HG03457 (cell line): ENCODE results near the gene MIGA1.

Source experiments
- ATAC-seq: cut with Tn5 transposase; IDR thresholded peaks from one replicate; pipeline ENCODE4 v1.9.1; 2021; ENCODE audit warnings: moderate number of reproducible peaks; ENCODE audit not compliant: unreplicated experiment

The MIGA1 gene

DNA sequence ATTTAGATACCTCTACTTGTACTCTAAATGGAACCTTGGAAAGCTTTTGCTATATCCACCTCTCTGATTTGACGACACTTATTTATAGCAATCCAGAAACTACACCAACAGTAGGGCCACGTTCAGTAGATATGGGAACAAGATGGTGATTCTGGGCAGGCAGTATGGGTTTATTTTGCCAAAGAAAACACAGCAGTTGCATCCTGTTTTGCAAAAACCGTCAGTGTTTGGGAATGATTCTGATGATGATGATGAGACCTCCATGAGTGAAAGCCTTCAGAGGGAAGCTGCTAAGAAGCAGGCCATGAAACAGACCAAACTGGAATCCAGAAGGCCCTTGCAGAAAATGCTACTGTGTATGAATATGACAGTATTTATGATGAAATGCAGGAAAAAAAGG lies 67.5 kb downstream of the MIGA1 start:
- no peak for ATAC-seq

DNA sequence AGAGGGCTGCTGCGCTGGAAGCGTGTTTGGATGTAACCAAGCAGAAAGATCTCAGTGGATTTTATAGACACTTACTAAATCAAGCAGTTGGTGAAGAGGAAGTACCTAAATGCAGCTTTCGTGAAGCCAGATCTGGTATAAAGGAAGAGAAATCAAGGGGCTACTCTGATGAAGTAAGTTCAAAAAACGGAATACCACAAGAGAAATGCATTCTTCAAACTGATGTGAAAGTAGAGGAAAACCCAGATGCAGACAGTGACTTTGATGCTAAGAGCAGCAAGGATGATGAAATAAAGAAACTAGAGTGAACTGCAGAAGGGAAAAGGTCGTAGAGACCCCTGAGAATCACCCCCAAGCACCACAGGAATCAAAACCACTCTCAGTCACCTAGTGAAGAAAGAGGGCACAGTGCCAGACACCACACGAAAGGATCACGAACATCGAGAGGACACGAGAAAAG lies 68.2 kb downstream of the MIGA1 start:
- no peak for ATAC-seq

DNA sequence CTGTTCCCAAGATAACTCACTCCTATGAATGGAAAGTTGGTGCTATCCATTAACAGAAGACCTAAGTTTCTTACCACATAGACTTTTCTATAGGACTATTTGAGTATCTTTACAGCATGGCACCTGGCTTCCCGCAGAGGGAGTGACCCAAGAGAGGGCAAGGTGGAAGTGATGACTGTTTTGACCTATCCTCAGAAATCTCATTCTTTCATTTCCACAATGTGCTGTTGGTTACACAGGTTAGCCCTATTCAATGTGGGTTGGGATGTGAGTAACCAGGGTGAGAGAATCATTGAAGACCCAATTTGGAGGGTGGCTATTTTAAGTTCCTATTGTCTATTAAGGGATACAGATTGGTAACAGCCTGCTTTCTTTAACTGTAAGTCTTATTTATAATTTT lies 70.6 kb downstream of the MIGA1 start:
- no peak for ATAC-seq

DNA sequence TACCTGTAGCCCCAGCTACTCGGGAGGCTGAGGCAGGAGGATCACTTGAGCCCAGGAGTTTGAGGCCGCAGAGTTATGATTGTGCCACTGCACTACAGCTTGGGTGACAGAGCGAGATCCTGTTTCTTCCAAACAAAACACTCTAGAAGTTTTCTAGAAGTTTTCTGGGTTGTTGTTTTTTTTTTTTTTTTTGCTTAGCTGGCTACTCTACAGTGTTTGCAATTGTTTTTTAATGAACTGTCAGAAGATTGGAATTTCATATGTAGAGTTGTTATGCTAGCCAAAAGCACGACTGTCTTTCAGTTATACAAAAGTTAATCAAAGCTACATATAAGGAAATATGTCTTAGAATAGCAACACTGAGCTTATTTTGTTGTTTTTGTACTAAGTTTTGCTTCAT lies 78.1 kb downstream of the MIGA1 start:
- no peak for ATAC-seq

DNA sequence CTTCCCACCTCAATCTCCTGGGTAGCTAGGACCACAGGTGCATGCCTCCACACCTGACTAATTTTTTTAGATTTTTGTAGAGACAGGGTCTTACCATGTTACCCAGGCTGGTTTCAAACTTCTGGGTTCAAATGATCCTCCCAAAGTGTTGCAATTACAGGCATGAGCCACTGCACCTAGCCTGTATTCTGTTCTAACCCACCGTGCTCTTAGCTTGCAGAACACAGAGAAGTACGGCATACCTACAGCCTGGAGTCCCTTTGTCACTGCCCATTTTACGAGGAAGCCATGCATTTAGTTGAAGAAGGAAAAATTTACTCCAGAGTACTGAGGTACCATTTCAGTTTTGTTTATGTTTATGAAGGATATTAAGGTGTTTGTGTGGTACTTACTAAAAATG lies 79.3 kb downstream of the MIGA1 start:
- ATAC-seq: no peak

DNA sequence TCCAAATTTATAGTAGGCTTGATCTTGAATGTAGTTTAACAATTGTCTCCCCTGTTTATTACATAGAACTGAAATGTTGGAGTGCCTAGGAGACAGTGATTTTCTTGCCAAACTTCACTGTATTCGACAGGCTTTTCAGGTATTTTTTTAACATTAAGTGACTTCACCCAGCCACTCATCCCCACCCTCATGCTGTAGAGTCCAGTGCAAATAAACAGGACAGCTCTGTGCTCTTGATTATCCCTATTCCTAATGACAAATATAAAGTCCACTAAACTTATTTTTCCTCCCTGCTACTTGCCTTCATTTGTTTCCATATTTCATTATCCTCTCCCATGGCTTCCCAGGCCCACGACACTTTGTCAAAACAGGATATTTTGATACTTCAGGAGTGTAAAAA lies 79.8 kb downstream of the MIGA1 start:
- ATAC-seq: no peak

DNA sequence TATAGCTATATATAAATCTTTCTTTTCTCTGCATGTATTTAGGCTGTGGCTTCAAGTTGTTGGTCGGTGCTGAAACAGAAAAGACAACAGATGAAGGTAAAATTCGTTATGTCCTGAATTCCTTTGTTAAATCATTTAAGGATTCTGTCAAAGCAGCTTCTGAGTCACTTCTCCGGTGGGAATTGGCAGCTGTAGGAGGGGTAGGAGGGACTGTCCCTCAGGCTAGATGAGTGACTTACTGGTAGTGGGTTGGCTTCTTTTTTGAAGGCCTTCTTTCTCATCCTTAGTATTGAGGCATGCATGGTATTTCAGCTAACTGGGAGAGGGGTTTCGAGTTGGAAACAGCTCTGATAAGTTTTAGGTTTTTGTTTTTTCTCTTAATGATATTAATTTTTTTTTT lies 86.8 kb downstream of the MIGA1 start:
- ATAC-seq: no peak

DNA sequence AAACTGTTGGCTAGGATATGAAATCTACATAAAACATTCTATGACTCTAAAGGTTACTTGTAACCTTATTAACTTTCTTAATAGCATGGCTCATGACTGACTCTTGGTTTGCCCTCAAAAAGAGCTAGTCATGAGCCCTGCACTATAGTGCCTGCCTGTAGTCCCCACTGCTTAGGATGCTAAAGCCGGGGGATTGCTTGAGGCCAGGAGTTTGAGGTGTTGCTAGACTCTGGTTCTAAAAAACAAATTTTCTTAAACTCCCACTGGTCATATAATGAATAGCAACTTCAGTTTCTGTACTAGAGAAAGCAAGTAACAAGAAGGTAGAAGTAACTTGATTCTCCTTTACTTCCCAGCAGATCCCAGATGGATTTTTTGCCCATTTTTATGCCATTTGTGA lies 93.2 kb downstream of the MIGA1 start:
- no peak for ATAC-seq

DNA sequence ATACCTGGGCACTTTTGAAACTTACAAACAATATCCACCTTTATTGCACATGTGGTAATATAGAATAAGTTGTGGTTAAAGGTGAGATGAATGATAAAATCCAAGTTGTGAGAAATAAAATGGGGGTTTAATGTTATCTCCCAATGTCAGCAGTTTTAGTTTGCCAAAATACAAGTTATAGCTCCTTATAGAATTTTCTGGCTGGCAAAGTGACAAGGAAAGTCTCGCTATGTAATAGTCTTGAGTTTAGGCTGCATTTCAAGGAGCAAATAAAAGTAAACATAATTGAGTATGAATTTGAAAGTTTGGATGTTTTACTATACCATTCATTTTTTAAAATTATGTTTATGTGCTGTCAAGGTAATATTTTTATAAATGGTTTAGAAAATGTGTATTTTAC lies 94.0 kb downstream of the MIGA1 start:
- ATAC-seq: no peak

DNA sequence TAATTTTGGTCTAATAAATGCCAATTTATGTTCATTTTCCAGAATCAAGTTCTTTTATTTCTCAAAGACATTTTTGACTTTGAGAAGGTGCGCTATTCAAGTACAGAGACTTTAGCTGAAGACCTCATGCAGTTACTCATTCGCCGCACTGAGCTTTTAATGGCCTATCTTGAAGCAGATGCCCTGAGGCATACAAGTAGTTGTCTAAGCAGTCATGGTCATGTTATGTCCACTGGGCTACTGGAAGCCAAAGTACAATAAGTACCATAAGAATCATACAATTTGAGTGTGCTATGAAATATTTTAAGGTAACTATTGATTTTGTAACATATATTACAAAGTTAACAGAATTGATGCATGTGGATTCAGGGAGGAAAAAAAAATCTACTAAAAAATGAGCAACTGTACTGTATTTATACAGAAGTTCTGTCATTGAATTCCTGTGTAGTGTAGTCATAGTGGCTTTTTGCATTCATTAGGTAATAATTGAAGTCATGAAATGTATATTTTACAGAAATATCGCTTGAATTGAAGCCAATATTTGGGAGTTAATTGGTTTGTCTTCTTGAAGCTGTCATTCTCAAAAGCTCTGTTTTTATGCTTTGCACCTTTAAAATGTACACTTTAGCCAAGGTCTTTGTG lies 95.5 kb downstream of the MIGA1 start:
- ATAC-seq: no peak

DNA sequence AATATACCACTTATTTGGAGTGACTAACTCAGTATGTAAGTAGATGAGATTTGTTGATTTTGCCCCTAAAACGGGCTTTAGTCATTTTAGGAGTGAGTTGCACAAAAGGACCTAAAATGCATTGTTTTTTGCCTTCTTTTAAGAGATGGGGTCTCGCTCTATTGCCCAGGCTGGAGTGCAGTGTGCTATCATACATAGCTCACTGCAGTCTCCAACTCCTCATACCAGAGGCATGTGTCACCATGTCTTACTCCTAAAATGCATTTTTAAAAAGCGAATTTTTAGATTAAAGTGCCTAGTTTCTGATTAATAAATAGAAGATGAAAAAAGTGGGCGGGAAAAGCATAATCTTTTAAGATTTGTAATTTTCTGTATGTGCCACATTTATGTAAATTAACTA lies 97.4 kb downstream of the MIGA1 start:
- no peak for ATAC-seq

DNA sequence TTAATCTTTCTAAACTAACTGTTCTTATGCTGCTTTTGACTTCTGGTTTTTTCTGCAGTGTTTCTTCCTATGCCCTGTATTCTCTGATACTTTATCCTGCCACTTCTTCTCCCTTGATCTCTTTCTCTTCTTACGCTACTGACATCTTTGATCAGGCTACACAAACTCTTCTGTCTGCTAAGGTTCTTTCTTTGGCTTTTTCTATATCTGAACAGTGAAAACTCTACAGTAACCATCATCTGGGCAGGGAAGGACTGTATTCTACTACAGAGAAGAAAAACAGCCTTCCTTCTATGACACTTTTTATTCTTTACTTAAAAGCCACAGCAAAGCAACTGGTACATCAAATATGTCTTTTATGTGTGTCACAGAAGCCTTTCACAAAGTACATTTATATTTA lies 101.6 kb downstream of the MIGA1 start:
- ATAC-seq: no peak

DNA sequence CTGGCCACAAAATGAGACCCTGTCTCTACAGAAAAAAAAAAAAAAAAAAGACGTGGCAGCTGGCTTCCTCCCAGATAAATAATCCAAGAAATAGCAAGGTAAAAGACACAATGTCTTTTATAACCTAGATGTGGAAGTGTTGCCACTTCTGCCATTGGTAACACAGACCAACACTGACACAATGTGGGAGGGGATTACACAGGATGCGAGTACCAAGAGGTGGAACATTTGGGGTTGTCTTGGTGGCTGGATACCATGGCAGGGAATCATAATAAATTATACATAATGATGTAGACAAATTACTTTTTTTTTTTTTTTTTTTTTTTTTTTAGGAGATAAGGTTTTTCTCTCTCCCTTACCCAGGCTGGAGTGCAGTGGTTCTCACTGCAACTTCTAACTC lies 103.0 kb downstream of the MIGA1 start:
- no peak for ATAC-seq

DNA sequence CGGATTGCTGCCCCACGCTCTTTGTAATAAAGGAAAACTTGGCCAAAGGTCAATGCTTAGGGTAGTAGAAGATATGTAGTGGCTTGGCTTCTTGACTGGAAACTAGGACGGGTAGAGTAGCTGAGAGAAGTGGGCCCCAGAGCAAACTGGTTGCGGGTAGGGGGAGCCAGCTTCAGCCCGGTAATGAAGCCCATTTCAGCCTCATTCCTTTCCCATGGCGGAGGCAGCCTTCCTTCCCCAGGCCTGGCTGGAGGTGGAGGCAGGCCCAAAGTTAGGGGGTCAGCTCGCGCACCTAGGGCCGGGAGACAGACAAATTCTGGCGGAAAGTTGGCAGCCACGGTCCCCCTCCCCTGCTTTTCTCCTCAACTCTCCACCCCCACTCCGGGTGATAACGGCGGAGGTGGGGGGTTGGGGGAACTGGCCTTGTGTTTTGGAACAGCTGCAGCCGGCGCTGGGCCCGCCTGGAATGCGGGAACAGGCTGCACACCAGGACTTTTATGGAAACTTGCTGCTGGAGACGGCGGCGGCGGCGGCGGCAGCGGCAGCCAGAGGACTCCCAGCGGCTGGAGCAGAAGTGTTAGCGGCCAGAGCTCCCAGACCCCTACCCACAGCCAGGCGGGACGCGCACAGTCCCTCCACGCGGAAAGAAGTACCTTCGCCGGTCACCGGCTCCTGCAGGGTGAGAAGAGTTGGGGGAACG lies 108.8 kb downstream of the MIGA1 start, which contains the start of gene NEXN:
TSS of gene NEXN (plus strand) at position 544 of the 700 bp plus-strand sequence. CDS start 27,483 bp downstream, outside the sequence.
- ATAC-seq: no peak

DNA sequence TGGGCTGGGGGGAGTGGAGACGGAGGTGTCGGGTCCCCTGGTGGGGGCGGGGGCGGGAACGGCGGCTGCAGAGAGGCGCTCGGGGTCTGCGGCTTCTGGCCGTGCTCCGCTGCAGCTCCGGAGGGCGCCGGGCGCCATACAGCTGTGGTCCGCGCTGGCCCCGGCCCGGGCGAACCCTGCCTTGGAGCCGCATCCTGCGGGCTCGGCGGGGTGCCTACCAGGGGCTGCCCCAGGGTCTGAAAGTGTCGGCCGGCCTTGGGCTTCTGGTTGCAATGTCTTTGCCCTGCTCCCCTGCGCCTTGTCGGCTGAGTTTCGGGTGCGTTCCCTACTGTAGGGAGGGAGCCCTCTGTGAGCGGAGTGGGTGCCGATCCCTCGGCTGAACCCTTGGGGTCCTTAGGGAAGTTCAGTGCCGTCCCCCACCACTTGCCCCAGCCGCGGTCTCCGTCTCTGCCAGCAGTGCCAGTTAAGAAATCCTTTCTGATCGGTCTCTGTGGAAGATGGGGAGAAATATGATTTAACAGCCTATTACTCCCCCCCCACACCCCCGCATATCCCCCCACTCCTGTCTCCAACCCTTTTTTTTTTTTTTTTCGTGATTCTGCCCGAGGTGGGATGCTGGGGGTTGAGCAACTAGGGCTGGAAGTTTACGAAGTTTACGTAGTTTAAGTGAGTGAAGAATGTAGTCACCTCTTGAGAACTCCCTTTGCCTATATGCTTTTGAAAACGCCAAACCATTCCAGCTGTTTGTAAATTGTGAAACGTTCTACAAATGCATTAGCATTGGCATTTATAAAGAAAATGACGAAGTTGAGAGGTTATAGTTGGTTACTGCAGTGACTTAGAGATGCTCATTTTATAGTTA lies 109.6 kb downstream of the MIGA1 start:
- no peak for ATAC-seq

DNA sequence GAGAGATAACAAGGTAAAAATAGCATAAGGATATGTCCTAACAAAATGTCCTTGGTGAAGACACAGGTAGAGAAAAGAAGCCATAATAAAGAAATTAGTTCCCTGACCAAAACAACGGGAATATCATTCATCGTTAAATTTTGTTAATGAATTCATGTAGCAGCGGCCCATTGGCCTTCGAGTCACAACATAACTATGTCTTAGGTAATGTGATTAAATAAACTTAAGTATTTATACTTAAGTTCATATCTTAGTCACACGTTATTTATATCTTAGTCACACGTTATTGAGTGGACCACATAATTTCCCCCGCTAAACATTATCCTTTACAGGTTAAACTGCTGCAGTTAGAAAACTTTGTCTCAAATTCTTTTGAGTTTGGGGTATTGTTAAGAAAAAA lies 110.2 kb downstream of the MIGA1 start:
- no peak for ATAC-seq

DNA sequence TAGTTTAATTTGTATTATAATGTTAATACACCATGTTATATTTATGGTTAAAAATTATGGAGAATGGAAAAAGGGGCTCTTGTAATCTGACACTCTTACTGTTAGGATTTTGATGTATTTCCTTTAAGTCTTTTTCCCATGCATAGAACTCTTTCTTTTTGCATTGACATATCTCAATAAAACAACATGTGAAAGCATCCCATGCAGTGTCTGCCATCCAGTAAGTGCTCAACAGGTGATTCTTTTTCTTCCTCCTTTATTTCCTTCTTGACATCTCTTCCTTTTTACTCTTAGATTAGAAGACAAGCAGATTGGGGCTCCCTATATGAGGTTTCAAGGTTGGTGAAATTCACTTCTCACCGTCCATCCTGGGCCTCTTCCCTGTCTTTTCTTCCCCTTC lies 111.8 kb downstream of the MIGA1 start:
- no peak for ATAC-seq

DNA sequence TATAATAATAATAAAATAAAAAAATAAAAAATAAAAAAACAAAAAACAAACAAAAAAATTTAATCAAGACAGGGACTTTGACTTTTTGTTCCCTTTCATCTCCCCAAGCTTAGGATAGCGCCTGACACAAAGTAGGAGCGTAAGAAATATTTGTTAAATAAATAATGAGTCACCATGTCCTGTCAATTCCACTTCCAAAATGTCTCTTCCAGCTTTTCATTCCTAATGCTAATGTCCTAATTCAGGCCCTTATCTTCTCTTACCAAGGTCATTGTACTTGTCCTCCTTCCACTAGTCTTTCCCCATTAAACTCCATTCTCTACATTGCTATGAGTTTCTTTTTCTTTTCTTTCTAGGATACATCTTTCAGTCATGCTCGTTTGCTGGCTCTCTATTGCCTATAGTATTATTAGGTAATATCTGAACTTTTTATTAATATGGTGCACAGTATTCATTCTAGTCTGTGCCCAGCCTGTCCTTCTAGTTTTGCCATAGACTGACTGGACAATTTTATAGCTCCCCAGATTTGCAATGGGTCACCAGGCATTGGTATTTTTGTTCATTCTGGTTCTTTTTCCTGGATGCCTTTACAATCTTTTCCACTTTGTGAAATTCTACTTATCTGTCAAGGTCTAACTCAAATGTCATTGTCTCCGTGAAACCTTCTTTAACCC lies 120.3 kb downstream of the MIGA1 start:
- no peak for ATAC-seq

DNA sequence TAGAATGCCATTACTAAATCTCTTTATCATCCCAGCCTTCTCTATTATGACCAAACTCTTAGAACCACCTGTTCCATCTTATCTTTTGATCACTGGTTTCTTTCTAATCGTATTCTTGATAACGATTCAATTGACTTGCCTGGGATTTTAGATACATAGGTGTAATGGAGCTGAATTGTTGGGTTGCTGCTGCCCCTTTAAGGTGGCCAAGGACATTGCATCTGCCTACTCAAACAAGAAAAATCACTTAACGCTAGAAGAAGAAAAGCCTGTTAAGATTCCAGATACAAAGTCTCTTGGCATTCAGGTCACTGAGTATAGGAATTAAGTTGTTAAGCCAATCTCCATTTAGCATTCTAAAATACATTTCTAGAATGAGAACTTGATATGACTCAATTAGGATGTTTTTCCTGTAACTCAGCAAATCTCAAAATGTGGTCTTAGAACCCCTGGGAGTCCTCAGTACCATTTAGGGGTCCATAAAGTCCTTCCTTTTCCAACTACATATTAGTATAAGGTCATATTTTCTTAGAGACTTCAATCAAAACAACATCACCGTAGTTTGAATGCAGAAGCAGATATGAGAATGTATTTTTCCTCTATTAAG lies 121.3 kb downstream of the MIGA1 start:
- no peak for ATAC-seq

DNA sequence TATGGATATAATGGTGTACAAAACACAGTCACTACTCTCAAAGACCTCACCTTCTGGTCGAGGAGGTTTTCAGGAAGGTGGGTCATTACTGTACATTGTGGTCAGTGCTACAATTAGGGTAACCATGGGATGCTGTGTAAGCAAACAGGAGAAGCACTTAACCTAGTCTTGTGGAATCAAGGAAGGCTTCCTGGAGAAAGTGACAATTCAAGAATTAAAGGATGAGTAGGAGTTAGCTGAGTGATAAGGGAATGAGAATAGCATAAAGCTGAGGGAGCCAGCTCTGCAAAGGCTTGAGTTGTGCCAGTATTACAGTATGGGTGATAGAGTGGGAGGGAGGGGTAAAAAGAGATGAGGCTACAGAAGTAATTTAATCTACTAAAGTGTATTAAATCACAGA lies 126.2 kb downstream of the MIGA1 start:
- ATAC-seq: no peak

DNA sequence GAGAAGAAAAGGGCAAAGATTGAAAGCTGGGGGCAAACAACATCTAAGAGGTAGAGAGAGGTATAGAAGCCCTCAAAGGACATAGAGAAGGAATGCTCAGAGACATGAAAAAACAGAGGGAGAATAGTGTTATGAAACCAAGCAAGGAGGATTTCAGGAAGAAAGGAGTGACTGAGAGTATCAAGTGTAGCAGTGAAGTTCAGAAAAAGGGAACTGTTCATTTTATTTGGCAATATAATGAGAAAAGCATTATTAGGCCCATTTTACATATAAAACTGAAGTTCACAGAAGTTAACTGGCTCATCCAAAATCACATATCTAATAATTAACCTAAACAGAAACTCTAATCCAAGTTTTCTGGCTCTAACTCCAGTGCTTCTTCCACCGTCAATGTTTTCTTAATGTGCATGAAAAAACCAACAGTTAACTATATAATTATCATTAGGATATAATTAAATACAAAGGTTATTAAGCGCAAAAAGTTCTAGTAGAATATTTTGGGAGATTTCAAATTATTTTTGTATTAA lies 126.6 kb downstream of the MIGA1 start:
- ATAC-seq: no peak
